Fibroblast of skin of back (primary cell): ENCODE data around the gene GAB2.
A peak's percentile ranks its signal among the peaks of the same experiment; 100 is the strongest.

ENCODE experiments used
- DNase-seq: peaks from one replicate; pipeline ENCODE4 v3.0.0-alpha.2; 2013

GAB2 gene

GRCh38 chr11:78399136-78399535 lies 18.5 kb downstream of the GAB2 start:
- DNase-seq: no peak

- no peak for DNase-seq
Observed at GRCh38 chr11:78398715-78399114, 18.9 kb downstream of the GAB2 start.

- no peak for DNase-seq
Observed at GRCh38 chr11:78397398-78397797, 20.2 kb downstream of the GAB2 start.

- DNase-seq: no peak
Observed at GRCh38 chr11:78395597-78395996, 22.0 kb downstream of the GAB2 start.

DNA sequence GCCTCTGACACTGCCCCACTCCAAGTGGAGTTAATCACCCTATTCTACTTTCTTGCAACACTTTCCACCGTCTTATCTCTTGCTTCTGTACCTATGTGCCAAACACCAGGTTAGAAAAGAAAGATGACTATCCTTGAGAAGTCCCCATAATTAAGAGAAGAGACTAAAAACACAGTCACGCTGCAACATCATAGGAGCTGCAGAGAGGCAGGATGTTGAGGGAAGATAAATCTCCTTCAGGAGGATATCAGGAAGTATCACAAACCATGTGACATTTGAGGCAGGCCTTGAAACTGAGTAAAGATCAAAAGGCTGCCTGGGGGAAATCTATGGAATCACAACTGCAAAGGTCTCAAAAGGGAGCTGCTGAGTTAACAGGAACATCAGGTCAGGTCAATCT lies 24.8 kb downstream of the GAB2 start:
- DNase-seq: no peak

- no peak for DNase-seq
Observed at GRCh38 chr11:78391424-78391823, 26.2 kb downstream of the GAB2 start.

DNA sequence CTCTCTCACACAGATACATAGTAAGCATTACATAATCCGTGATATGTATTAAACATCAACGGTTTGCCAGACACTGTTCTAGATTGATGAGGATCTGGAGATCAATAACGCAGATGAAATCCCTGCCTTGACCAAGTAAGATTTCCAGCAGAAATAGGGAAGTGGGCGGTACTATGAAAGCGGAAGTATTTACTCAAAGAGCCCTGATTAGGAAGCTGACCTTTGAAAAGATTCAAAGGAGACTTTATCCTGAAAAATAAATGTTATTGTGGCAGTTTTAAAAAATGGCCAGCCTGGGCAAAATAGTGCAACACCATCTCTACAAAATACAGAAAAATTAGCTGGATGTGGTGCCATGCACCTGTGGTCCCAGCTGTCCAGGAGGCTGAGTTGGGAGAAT lies 26.8 kb downstream of the GAB2 start:
- no peak for DNase-seq

DNA sequence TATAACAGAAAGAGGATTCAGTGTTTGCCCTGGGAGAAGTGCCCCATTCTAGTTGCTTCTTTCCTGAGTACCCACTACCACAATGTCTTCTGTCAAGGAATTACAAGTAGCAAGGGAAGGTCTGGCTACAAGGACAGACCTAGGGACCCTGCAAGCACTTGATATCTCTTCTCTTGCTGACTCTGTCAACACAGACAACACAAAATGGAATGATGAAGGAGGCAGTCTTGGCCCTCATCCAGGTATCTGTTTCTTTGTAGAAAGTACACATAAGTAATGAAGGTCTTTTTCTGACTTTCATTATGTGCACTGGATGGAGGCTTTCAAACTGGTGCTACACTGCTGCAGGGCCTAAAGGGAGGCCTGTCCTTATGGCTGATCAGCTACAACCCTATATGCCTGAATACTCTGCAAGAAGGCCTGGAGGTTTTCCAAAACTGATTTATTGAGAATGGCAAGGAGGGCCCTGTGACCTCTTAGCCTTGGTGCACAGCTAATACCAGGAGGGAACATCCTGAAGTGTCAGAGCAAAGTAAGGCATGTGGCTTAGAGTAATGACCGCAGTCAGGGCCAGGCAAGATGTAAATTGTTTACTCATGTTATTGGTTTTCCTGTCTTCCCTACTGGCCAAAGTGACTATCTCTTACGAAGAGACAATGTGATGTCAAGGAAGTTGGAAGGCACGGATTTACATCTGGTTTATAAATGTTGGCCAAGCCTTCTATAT lies 31.2 kb downstream of the GAB2 start:
- no peak for DNase-seq

DNA sequence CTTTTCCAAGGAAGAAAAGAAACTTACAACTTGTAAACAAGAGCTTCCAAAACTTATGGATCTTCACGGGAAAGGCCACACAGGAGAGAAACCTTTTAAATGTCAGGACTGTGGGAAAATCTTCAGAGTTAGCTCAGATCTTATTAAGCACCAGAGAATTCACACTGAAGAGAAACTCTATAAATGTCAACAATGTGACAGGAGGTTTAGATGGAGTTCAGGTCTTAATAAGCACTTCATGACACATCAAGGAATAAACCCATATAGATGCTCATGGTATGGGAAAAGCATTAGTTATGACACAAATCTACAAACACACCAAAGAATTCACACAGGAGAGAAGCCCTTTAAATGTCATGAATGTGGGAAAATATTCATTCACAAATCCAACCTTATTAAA lies 32.4 kb downstream of the GAB2 start:
- DNase-seq: no peak

- DNase-seq: no peak
Observed at GRCh38 chr11:78384231-78384630, 33.4 kb downstream of the GAB2 start.

DNA sequence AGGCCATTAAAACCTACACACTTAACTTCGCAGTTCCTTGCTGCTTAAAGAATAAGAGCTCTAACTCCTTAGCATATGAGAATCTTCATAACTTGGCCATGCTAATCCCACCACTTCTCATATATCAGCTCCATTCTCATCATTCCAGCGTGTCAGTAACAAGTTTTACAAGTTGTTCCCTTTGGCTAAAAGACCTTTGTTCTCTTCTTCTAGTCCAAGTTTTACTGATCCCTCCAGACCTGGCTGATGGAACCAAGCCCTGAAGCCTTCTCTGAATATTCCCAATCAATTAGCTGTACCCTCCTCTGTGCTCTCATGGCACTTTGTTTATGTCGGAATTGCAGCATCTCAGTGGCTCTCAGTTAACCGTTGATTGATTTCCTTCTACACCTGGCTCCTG lies 35.8 kb downstream of the GAB2 start:
- DNase-seq: no peak

DNA sequence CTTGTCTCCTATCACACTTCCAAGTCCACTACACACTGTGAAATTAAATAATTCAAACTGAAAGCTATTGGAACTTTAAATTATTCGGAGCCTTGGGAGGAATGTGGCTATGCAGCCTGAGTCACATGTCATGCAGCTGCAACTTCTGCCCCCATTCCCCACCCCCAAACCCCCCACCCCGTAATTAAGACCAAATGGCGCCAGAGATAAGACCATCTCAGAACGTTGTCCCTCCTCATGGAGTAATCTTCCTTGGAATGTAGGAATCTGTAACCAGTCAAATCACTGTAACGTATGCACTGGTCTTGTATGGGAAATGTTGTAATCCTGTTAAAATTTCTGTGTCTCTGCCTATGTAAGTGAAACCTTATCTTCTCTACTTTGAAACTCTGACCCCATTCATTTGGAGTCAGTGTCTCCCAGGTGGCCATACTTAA lies 37.0 kb downstream of the GAB2 start:
- DNase-seq: peak; percentile 85

DNA sequence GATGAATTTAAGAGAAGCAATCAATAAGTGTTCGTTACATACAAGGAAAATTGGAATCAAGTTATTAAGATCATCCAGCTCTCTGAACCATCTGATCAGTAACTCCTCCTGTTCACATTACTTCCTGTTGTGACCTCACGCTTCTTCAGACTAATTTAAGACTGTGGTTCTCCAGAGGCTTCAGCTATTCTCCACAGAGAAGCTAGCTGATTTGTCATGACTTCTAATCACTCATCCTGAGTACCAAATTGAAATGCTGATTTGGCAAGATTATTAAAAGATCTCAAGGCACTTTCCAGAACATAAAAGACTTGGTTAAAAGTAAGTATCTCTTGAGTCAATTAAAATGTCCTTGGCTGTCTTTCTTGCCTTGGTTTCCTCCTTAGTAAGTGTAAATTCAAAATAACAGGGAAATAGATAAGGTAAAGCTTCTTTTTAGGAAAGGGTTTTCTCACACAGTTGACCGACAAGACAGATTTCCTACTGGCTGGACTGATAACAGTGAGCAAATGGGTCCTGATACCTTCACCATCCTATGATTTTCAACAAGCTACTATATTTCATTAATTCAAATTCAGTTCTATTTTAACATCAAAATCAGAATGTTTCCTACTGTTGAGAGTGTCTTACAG lies 38.5 kb downstream of the GAB2 start:
- DNase-seq: peak; percentile 32

DNA sequence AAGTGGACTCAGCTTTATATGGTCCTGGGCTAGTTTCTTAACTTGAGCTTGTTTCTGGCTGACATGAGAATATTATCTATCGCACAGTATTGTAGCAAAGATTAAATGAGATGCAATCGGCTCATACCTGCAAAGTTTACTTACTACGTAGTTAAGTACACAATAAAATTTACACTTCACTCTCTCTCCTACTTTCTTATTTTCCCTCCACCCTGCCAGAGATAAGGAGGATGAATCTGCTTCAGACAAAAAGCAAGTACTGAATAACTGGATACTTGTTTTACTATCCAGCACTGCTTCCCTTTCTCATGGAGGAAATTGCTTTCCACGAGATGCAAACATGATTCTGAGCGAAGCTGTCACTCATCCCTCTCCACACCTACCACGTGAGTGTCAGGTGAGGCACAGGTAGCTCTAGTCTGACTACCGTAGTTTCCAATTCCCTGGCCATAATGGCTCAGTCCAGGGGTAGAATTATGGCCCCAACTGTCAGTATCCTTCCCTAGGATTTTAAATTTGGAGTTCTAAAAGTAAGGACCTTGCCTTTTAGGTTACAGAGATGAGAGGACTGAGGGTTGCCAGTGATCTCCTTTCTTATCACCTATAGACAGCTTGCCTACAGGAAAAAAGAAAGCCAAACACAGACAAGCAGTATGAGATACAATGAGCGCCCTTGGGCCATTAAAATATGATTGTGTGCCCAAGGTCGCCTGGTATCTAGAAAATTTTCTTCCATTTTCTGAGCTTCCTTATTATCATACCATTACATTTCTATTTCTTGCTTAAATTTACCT lies 39.8 kb downstream of the GAB2 start:
- DNase-seq: no peak

- DNase-seq: no peak
Observed at GRCh38 chr11:78376858-78377257, 40.8 kb downstream of the GAB2 start.

DNA sequence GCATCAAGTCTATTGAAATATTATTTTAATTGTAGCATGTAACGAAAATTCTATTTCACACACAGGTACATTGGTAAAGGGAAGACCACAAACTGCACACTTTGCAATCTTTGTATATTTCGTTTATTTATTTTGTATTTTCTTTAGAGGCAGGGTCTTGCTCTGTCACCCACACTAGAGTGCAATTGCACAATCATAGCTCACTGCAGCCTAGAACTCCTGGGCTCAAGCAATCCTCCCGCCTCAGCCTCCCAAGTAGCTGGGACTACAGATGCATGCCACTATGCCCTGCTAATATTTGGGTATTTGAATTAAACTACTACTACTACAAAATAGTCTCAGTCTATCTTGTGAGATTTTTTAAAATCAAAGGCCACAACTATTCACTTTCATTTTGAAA lies 42.7 kb downstream of the GAB2 start:
- DNase-seq: no peak

GRCh38 chr11:78373689-78374088 lies 43.9 kb downstream of the GAB2 start:
- no peak for DNase-seq

- no peak for DNase-seq
Observed at GRCh38 chr11:78372114-78372768, 45.4 kb downstream of the GAB2 start.

DNA sequence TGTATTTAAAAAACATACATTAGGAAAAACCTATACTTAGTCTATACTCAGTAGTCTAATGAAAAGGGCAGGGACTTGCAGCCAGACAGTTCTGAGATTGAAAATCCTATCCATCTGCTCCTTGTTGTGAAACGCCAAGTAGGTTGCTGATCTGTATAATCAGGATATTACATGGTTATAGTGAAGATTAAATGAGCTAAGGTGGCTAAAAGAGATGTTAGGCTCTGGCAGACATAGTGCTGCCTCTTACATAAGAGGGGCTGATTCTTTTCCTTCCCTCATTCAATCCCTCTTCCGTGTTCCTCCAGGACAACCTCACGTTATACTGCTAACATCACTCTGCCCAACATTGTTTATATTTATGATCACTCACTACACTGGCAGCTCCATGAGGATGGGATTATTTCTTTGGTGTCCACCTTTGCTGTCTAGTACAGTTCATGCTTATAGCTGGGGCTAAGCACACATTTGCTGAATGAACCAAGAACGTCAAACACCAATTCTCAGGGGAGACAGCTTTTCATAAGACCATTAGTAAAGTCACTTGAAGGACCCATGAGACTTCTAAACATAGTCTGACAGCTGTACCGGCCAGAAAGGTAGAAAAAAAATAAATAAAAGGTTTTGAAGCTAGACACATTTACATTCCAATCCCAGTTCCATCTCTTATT lies 46.3 kb downstream of the GAB2 start:
- no peak for DNase-seq

- DNase-seq: no peak
Observed at GRCh38 chr11:78370406-78371172, 47.0 kb downstream of the GAB2 start.

DNA sequence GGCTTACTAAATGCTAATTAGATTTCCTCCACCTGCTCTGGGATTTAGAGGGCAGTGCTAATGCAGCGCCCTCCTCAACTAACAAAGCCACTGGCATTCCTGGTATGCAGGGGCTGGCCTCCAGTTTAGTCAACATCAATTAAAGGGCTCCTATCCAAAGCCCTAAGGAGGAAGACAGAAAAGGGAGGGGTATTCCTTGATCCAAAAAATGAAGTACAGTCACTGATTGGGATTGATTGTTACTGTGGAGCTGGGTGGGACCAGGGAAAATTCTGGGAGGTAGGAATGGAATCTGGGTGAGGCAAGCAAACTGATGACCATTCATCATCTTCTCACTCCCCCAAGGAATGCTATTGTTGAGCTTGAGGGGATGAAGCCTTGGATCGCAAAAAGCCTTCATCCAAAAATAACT lies 52.2 kb downstream of the GAB2 start:
- DNase-seq: peak; percentile 62
